HFFc6 (cell line): Measurements from ENCODE around the gene LZTR1. TPM values are rescaled to one million over a fixed set of nuclear protein-coding genes. Genes with fewer than 3 reads are reported as not detected.

Source experiments
- DNase-seq: peaks from one replicate; pipeline ENCODE4 v3.0.0-alpha.2; 2018
- H3K27ac Mint-ChIP-seq: 2 replicates; pipeline ENCODE4 v1.8.0; 2020; ENCODE audit warnings: mild to moderate bottlenecking, mixed read lengths
- H3K27me3 Mint-ChIP-seq: 2 replicates; pipeline ENCODE4 v1.8.0; 2021; ENCODE audit warnings: mild to moderate bottlenecking, moderate library complexity, mixed read lengths; ENCODE audit not compliant: insufficient read depth
- H3K36me3 Mint-ChIP-seq: 2 replicates; pipeline ENCODE4 v1.8.0; 2021; ENCODE audit warnings: low read depth, mixed read lengths
- H3K4me1 Mint-ChIP-seq: 2 replicates; pipeline ENCODE4 v1.8.0; 2020; ENCODE audit warnings: low read depth, mixed read lengths
- H3K4me3 Mint-ChIP-seq: 2 replicates; pipeline ENCODE4 v1.8.0; 2020; ENCODE audit warnings: mild to moderate bottlenecking, moderate library complexity, mixed read lengths
- H3K9me3 Mint-ChIP-seq: 2 replicates; pipeline ENCODE4 v1.8.0; 2020; ENCODE audit warnings: mild to moderate bottlenecking, mixed read lengths
- CTCF ChIP-seq: fragments of 200-600 bp; sonication (generic); IDR thresholded peaks from 2 replicates; pipeline ENCODE4 v1.5.0; 2021; ENCODE audit warnings: antibody characterized with exemption, mild to moderate bottlenecking
- total RNA-seq, 6 experiments: library from RNA; stranded (reverse); fragmentation: NEBNext Ultra II Directional; extraction: Animal tissue kit (Norgen Biotek cat#: 25700); gene quantifications; 2 replicates in 1 of 6; 3 replicates in 5 of 6; pipeline ENCODE4 v1.2.3, GENCODE V29; 2021

LZTR1 gene
- total RNA-seq, 6 experiments from 2014 or later: 50.6 to 64.0 (median 57.2) TPM

GRCh38 chr22:21022507-21022906 lies 40.4 kb downstream of the LZTR1 start:
- Mint-ChIP-seq H3K9me3 (no peaks in the 10 kb centered on the region), H3K36me3 (no peaks in the 10 kb centered on the region), H3K4me1 (peaks cover 9% of the 10 kb centered on the region), H3K27me3 (peaks cover 7% of the 10 kb centered on the region), H3K4me3 (no peak overlapping the region), H3K27ac (no peak overlapping the region)
- no peak for DNase-seq
- no peak for TF ChIP-seq CTCF

GRCh38 chr22:21022955-21023614 lies 41.0 kb downstream of the LZTR1 start:
- H3K36me3 Mint-ChIP-seq: no peaks in the 10 kb centered on the region
- peaks cover 12% of the 10 kb centered on the region for H3K4me1 Mint-ChIP-seq
- DNase-seq: no peak
- no peak overlapping the region for H3K4me3 Mint-ChIP-seq
- no peaks in the 10 kb centered on the region for H3K9me3 Mint-ChIP-seq
- H3K27ac Mint-ChIP-seq: no peak overlapping the region
- peaks cover 7% of the 10 kb centered on the region for H3K27me3 Mint-ChIP-seq
- peak; percentile 37; the same call in 1 of the 2 replicates for TF ChIP-seq CTCF

GRCh38 chr22:21025266-21025665 lies 43.2 kb downstream of the LZTR1 start:
- Mint-ChIP-seq H3K4me3 (no peak overlapping the region), H3K27ac (no peak overlapping the region), H3K27me3 (peaks cover 3% of the 10 kb centered on the region), H3K4me1 (peaks cover 12% of the 10 kb centered on the region), H3K36me3 (no peaks in the 10 kb centered on the region), H3K9me3 (no peaks in the 10 kb centered on the region)
- DNase-seq: no peak
- TF ChIP-seq CTCF: no peak

- H3K4me3 Mint-ChIP-seq: no peak overlapping the region
- H3K4me1 Mint-ChIP-seq: peaks cover 12% of the 10 kb centered on the region
- peaks cover 5% of the 10 kb centered on the region for H3K27me3 Mint-ChIP-seq
- no peaks in the 10 kb centered on the region for H3K9me3 Mint-ChIP-seq
- no peaks in the 10 kb centered on the region for H3K36me3 Mint-ChIP-seq
- no peak overlapping the region for H3K27ac Mint-ChIP-seq
- no peak for DNase-seq
- TF ChIP-seq CTCF: no peak
Measured at GRCh38 chr22:21025763-21026755, 44.0 kb downstream of the LZTR1 start.

- Mint-ChIP-seq H3K9me3 (no peaks in the 10 kb centered on the region), H3K27ac (no peak overlapping the region), H3K36me3 (no peaks in the 10 kb centered on the region), H3K4me1 (peaks cover 12% of the 10 kb centered on the region), H3K4me3 (no peak overlapping the region), H3K27me3 (peaks cover 8% of the 10 kb centered on the region)
- TF ChIP-seq CTCF: no peak
- DNase-seq: peak; percentile 19
Measured at GRCh38 chr22:21026783-21027692, 44.9 kb downstream of the LZTR1 start.
